Thyroid gland (tissue), 4 donors: ENCODE data around the gene SLC9A1. TPM values are rescaled to one million over a fixed set of nuclear protein-coding genes. Genes with fewer than 3 reads are reported as not detected.

Experiments used
- DNase-seq, 2 donors: peaks; one replicate each; pipeline ENCODE4 v3.0.0-alpha.2; 2019
- H3K27ac ChIP-seq, 3 donors: fragments of 200-600 bp; sonication (generic); 1 replicate in 2 of 3; 2 replicates in 1 of 3; pipeline ENCODE4 v1.5.1; 2016 to 2019; ENCODE audit warnings: mild to moderate bottlenecking in 1 of 3, moderate library complexity in 1 of 3
- H3K27me3 ChIP-seq: fragments of 200-600 bp; sonication (generic); one replicate; pipeline ENCODE4 v1.5.1; 2019
- H3K36me3 ChIP-seq, 2 donors: fragments of 200-600 bp; sonication (generic); one replicate each; pipeline ENCODE4 v1.5.1; 2016 to 2019
- H3K4me1 ChIP-seq, 2 donors: fragments of 200-600 bp; sonication (generic); one replicate each; pipeline ENCODE4 v1.5.1; 2017 to 2019
- H3K4me3 ChIP-seq, 3 donors: fragments of 200-600 bp; sonication (generic); replicated peaks in 1 of 3; 1 replicate in 2 of 3; 2 replicates in 1 of 3; pipeline ENCODE4 v1.5.1; 2016; ENCODE audit warnings: mild to moderate bottlenecking in 1 of 3
- H3K9me3 ChIP-seq: fragments of 200-600 bp; sonication (generic); one replicate; pipeline ENCODE4 v1.5.1; 2017
- POLR2A ChIP-seq, 2 donors: fragments of 450-650 bp; IDR thresholded peaks; one replicate each; pipeline ENCODE4 v1.6.1; 2017; ENCODE audit warnings: antibody characterized with exemption in 2 of 2, mild to moderate bottlenecking in 2 of 2, moderate library complexity in 1 of 2
- WGBS, 2 donors: methylation state at CpG; one replicate each; pipeline ENCODE4 v1.1.5; 2017; 5-methylcytosine and 5-hydroxymethylcytosine counted together
- intact Hi-C: fragments of 100-400 bp; cut with DNase I; formaldehyde crosslinking; loops from one replicate; pipeline ENCODE4 v1.15.1; 2023
- total RNA-seq, 4 donors: library from RNA; depleted of rRNA; stranded (reverse); fragments of >200 nt; gene quantifications; one replicate each; pipeline ENCODE4 v1.2.3, GENCODE V29; 2016
- TF ChIP-seq, protein P1 (sequence below), 6 experiments: fragments of 200-600 bp in 3 of 6; fragments of 450-650 bp in 3 of 6; sonication (generic) in 3 of 6; IDR thresholded peaks; one replicate each; pipeline ENCODE4 v1.5.1; 2016 to 2019; ENCODE audit warnings: antibody characterized with exemption in 6 of 6, mild to moderate bottlenecking in 2 of 6, inconsistent platforms in 1 of 6, moderate library complexity in 1 of 6

SLC9A1 gene
- total RNA-seq, 4 donors from 2014 or later = 13.3 to 26.1 (median 19.9) TPM

DNA sequence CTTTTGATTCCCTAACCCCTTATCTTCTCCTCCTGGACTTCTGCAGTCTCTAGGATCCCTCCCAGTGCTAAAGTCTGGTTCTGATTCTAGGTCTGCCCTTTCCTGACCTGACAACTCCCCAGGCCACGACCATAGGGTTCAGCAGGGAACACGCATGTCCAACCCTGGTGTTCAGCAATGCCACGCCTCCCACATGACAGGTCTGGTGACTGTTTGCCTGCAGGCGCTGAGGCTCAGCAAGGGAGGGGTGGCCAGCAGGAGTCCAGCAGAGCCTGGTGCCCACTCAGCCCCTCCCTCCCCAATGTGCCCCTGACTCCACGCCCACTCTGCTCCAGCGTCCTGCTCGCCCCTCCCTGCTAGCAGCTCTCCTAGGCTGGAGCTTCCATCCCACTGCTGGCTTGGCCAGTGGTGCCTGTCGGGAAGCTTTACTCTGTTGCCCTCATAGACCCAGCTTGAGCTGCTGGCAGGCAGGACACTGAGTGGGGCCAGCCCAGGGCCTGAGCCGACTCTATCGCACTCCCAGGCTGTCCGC, 17.3 kb downstream of the SLC9A1 start:
- TF ChIP-seq POLR2A (IDR thresholded peaks at IDR 0.05) = no peak
- TF ChIP-seq, protein P1, sequence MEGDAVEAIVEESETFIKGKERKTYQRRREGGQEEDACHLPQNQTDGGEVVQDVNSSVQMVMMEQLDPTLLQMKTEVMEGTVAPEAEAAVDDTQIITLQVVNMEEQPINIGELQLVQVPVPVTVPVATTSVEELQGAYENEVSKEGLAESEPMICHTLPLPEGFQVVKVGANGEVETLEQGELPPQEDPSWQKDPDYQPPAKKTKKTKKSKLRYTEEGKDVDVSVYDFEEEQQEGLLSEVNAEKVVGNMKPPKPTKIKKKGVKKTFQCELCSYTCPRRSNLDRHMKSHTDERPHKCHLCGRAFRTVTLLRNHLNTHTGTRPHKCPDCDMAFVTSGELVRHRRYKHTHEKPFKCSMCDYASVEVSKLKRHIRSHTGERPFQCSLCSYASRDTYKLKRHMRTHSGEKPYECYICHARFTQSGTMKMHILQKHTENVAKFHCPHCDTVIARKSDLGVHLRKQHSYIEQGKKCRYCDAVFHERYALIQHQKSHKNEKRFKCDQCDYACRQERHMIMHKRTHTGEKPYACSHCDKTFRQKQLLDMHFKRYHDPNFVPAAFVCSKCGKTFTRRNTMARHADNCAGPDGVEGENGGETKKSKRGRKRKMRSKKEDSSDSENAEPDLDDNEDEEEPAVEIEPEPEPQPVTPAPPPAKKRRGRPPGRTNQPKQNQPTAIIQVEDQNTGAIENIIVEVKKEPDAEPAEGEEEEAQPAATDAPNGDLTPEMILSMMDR (IDR thresholded peaks at IDR 0.05) = no peak
- peaks cover 6 to 49% of the 10 kb centered on the region in 2 donors for H3K4me1 ChIP-seq
- intact Hi-C loops = no loop called here
- H3K36me3 ChIP-seq = no peaks in the 10 kb centered on the region
- peak overlapping the region in 1 of 3 donors; percentile 14 for H3K27ac ChIP-seq
- DNase-seq = peak; percentile 18 to 37
- no peak overlapping the region for H3K4me3 ChIP-seq
- no peaks in the 10 kb centered on the region for H3K27me3 ChIP-seq
- WGBS, 2 donors = 74 to 84% methylated on average over 6 to 8 of the region's 11 CpGs
- no peaks in the 10 kb centered on the region for H3K9me3 ChIP-seq

DNA sequence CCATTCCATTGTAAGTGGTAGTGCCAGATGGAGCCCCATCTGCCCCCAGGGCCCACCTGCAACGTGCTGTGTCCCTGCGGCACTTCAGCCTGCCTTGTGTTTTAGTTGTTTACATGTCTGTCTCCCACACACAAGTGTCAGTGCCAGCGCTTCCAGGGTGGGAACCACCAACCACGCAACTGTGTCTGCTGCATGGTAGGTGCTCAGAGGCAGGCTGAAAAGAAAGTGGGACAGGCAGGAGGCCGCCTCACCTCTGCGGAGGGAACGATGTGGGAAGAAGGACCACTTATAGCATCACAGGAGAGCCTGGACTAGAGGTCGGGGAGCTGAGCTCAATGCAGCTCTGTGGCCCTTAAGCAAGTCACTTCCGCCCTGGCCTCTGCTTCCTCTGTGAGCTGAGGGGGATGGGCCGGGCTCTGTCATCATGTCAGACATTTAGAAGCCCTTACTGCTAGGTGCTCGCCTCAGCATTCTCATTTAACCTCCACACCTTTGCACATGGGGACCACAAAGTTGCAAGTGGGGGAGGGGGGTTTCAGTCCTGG, 17.9 kb downstream of the SLC9A1 start:
- peaks cover 6 to 49% of the 10 kb centered on the region in 2 donors for H3K4me1 ChIP-seq
- 70 to 74% methylated on average over 11 of the region's 11 CpGs for WGBS, 2 donors
- H3K27ac ChIP-seq = peak overlapping the region in 1 of 3 donors; percentile 14
- no peaks in the 10 kb centered on the region for H3K36me3 ChIP-seq
- no peaks in the 10 kb centered on the region for H3K9me3 ChIP-seq
- H3K27me3 ChIP-seq = no peaks in the 10 kb centered on the region
- intact Hi-C loops = no loop called here
- no peak overlapping the region for H3K4me3 ChIP-seq
- no peak for TF ChIP-seq POLR2A (IDR thresholded peaks at IDR 0.05)
- TF ChIP-seq, protein P1 (IDR thresholded peaks at IDR 0.05) = no peak
- DNase-seq = peak in 1 of 2 donors; percentile 40

- Histone ChIP-seq H3K36me3 (no peaks in the 10 kb centered on the region), H3K4me1 (peaks cover 6 to 40% of the 10 kb centered on the region in 2 donors), H3K27me3 (no peaks in the 10 kb centered on the region), H3K27ac (no peak overlapping the region), H3K9me3 (no peaks in the 10 kb centered on the region), H3K4me3 (no peak overlapping the region)
- DNase-seq = no peak
- WGBS, 2 donors = 42 to 86% methylated on average over 2 to 3 of the region's 3 CpGs
- TF ChIP-seq, protein P1 (IDR thresholded peaks at IDR 0.05) = no peak
- TF ChIP-seq POLR2A (IDR thresholded peaks at IDR 0.05) = no peak
- intact Hi-C loops = no loop called here
These were observed 18.7 kb downstream of the SLC9A1 start for GRCh38 chr1:27136236-27136551.

DNA sequence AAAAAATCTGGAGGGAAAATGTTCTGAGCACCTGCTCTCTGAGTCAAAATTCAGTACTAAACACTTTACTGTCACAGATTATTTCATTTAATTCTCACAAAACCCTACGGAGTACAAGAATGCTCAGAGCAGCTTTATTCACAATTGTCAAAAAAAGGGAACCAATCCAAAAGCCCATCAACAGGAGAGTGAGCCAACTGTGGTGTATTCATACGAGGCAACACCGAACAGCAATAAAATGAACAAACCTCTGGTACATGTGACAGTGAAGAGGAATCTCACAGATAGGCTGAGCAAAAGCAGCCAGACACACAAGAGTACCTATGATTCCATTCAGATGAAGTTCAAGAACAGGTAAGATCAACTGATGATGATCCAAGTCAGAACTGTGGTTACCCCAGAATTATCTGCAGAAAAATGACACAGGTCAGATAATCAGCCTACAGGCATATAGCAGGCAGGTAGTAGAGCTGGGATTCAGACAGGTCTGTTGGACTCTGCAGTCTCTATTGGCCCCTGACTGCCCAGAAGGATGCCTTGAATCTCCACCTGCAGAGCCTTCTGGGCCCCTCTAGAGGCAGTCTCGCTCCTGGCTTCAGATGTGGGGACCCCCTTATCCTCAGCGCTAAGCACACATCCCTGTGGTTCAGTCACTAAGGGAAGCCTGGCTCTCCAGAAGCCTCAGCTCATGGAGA, 19.2 kb downstream of the SLC9A1 start:
- H3K36me3 ChIP-seq = no peaks in the 10 kb centered on the region

More for the DNA sequence above, 19.2 kb downstream of the SLC9A1 start:
- H3K9me3 ChIP-seq = no peaks in the 10 kb centered on the region
- TF ChIP-seq, protein P1 (IDR thresholded peaks at IDR 0.05) = no peak
- TF ChIP-seq POLR2A (IDR thresholded peaks at IDR 0.05) = no peak
- no peaks in the 10 kb centered on the region for H3K27me3 ChIP-seq
- intact Hi-C loops = no loop called here
- 79% methylated on average over 5 of the region's 5 CpGs for WGBS, 2 donors
- no peak overlapping the region for H3K27ac ChIP-seq
- H3K4me1 ChIP-seq = peaks cover 6 to 39% of the 10 kb centered on the region in 2 donors
- H3K4me3 ChIP-seq = no peak overlapping the region
- no peak for DNase-seq
